Effector CD4-positive, alpha-beta T cell (primary cell): ENCODE measurements around the gene TCERG1L.
"Not testable (repeated sequence)": the region's sequence is repeated elsewhere in the genome, so short reads cannot be mapped to it uniquely, and the experiment has no call there.

Experiments
- DNase-seq: peaks from one replicate; pipeline ENCODE4 v3.0.0-alpha.2; 2020

TCERG1L gene

GRCh38 chr10:131136336-131136735 lies 175.2 kb downstream of the TCERG1L start:
- not testable (repeated sequence) for DNase-seq

GRCh38 chr10:131135716-131136115 lies 175.8 kb downstream of the TCERG1L start:
- no peak for DNase-seq

- DNase-seq = no peak
These were observed 176.9 kb downstream of the TCERG1L start for GRCh38 chr10:131134651-131135050.

GRCh38 chr10:131134001-131134576 lies 177.4 kb downstream of the TCERG1L start:
- no peak for DNase-seq

GRCh38 chr10:131132681-131133080 lies 178.8 kb downstream of the TCERG1L start:
- DNase-seq = no peak

- no peak for DNase-seq
These were observed 179.6 kb downstream of the TCERG1L start for GRCh38 chr10:131131726-131132591.

- no peak for DNase-seq
These were observed 181.5 kb downstream of the TCERG1L start for GRCh38 chr10:131130025-131130424.

- DNase-seq = no peak
These were observed 182.0 kb downstream of the TCERG1L start for GRCh38 chr10:131129544-131129943.

GRCh38 chr10:131128731-131129130 lies 182.8 kb downstream of the TCERG1L start:
- DNase-seq = no peak

- DNase-seq = no peak
These were observed 183.9 kb downstream of the TCERG1L start for GRCh38 chr10:131127610-131128009.

GRCh38 chr10:131127138-131127589 lies 184.4 kb downstream of the TCERG1L start:
- no peak for DNase-seq

- no peak for DNase-seq
These were observed 185.0 kb downstream of the TCERG1L start for GRCh38 chr10:131126321-131127137.

- DNase-seq = no peak
These were observed 185.9 kb downstream of the TCERG1L start for GRCh38 chr10:131125511-131126225.

- no peak for DNase-seq
These were observed 186.6 kb downstream of the TCERG1L start for GRCh38 chr10:131124945-131125344.

- no peak for DNase-seq
These were observed 188.0 kb downstream of the TCERG1L start for GRCh38 chr10:131123496-131123895.

- no peak for DNase-seq
These were observed 189.9 kb downstream of the TCERG1L start for GRCh38 chr10:131121511-131122035.

GRCh38 chr10:131119626-131120355 lies 191.7 kb downstream of the TCERG1L start:
- DNase-seq = no peak

GRCh38 chr10:131117416-131118212 lies 193.9 kb downstream of the TCERG1L start:
- DNase-seq = no peak

- no peak for DNase-seq
These were observed 194.5 kb downstream of the TCERG1L start for GRCh38 chr10:131116991-131117375.

- no peak for DNase-seq
These were observed 195.1 kb downstream of the TCERG1L start for GRCh38 chr10:131116216-131116990.
